ENCODE measurements around the gene ACAT1. TPM values are rescaled to one million over a fixed set of nuclear protein-coding genes. Genes with fewer than 3 reads are reported as not detected.

The ACAT1 gene
- 187 TPM for total RNA-seq

GRCh38 chr11:108121274-108122155 is at the start of gene ACAT1:
Gene ACAT1 (plus strand): TSS chr11:108121567. CDS start chr11:108121607, 40 bp downstream.
- H3K27me3 ChIP-seq = no peaks in the 10 kb centered on the region
- H3K36me3 ChIP-seq = no peaks in the 10 kb centered on the region
- TF ChIP-seq, protein P1, sequence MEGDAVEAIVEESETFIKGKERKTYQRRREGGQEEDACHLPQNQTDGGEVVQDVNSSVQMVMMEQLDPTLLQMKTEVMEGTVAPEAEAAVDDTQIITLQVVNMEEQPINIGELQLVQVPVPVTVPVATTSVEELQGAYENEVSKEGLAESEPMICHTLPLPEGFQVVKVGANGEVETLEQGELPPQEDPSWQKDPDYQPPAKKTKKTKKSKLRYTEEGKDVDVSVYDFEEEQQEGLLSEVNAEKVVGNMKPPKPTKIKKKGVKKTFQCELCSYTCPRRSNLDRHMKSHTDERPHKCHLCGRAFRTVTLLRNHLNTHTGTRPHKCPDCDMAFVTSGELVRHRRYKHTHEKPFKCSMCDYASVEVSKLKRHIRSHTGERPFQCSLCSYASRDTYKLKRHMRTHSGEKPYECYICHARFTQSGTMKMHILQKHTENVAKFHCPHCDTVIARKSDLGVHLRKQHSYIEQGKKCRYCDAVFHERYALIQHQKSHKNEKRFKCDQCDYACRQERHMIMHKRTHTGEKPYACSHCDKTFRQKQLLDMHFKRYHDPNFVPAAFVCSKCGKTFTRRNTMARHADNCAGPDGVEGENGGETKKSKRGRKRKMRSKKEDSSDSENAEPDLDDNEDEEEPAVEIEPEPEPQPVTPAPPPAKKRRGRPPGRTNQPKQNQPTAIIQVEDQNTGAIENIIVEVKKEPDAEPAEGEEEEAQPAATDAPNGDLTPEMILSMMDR (IDR thresholded peaks at IDR 0.05) = peak in 2 of 3 experiments; percentile 9 to 39
- no peaks in the 10 kb centered on the region for H3K9me3 ChIP-seq
- intact Hi-C loops (cut with DNase I) = loop anchor here (1.0 to 10.0 kb wide), 7 partner anchors 101 to 1971 kb away; partner anchors contain the start of genes C11orf65, CUL5, CWF19L2 and NPAT
- peak; percentile 96 to 99 for DNase-seq (ENCODE audit: low spot score in 2 of 2)
- H3K4me3 ChIP-seq = peak within 1 kb of the TSS; percentile 84 to 92
- H3K4me1 ChIP-seq = peaks cover 0 to 20% of the 10 kb centered on the region in 2 donors
- H3K27ac ChIP-seq = peak within 1 kb of the TSS; percentile 96 to 97

DNA sequence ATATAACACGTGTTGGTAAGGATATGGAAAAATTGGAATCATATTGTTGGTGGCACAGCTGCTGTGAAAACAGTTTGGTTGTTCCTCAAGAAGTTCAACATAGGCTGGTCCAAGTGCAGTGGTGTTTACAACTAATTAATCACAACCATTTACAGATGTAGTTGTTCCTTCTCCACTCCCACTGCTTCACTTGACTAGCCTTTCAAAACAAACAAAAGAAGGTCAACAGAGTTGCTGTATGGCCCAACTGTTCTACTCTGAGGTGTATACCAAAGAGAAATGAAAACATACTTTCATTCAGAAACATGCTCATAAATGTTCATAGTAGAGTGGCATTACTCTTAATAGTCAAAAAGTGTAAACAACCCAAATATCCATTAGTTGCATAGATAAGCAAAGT is 36.6 kb upstream of the ACAT1 start:
- Histone ChIP-seq H3K9me3 (no peaks in the 10 kb centered on the region), H3K36me3 (peaks cover 0 to 19% of the 10 kb centered on the region in 2 donors), H3K4me3 (no peak overlapping the region), H3K4me1 (no peaks in the 10 kb centered on the region), H3K27ac (no peak overlapping the region), H3K27me3 (no peaks in the 10 kb centered on the region)
- intact Hi-C loops (cut with DNase I) = no loop called here
- no peak for DNase-seq (ENCODE audit: low spot score in 2 of 2)
- TF ChIP-seq, protein P1 (IDR thresholded peaks at IDR 0.05) = no peak

DNA sequence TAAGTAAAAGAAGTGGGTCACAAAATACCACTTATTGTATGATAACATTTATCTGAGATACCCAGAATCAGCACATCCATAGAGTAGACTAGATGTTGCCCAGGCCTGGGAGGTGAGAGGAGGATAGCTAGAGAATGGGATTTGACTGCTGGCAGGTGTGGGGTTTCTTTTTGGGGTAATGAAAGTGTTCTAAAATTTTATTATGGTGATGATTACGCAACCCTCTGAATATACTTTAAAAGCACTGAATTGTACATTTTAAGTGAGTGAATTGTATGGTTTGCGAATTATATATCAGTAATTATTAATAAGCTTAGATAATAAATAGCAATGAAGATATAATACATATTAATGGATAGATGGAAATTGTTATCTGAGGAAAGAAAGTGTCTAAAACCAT is 35.7 kb upstream of the ACAT1 start:
- intact Hi-C loops (cut with DNase I) = no loop called here
- TF ChIP-seq, protein P1 (IDR thresholded peaks at IDR 0.05) = no peak
- Histone ChIP-seq H3K27ac (no peak overlapping the region), H3K36me3 (peaks cover 0 to 27% of the 10 kb centered on the region in 2 donors), H3K9me3 (no peaks in the 10 kb centered on the region), H3K4me3 (no peak overlapping the region), H3K27me3 (no peaks in the 10 kb centered on the region), H3K4me1 (no peaks in the 10 kb centered on the region)
- no peak for DNase-seq (ENCODE audit: low spot score in 2 of 2)

GRCh38 chr11:108092134-108092533 is 29.2 kb upstream of the ACAT1 start:
- TF ChIP-seq, protein P1 (IDR thresholded peaks at IDR 0.05) = no peak
- Histone ChIP-seq H3K4me1 (no peaks in the 10 kb centered on the region), H3K9me3 (no peaks in the 10 kb centered on the region), H3K27ac (no peak overlapping the region), H3K4me3 (no peak overlapping the region), H3K27me3 (no peaks in the 10 kb centered on the region), H3K36me3 (peaks cover 20 to 45% of the 10 kb centered on the region in 2 donors)
- intact Hi-C loops (cut with DNase I) = no loop called here
- DNase-seq (ENCODE audit: low spot score in 2 of 2) = no peak

GRCh38 chr11:108093128-108093904 is 28.1 kb upstream of the ACAT1 start:
- TF ChIP-seq, protein P1 (IDR thresholded peaks at IDR 0.05) = no peak
- Histone ChIP-seq H3K4me3 (no peak overlapping the region), H3K27ac (no peak overlapping the region), H3K36me3 (peaks cover 30 to 57% of the 10 kb centered on the region in 2 donors), H3K27me3 (no peaks in the 10 kb centered on the region), H3K4me1 (no peaks in the 10 kb centered on the region), H3K9me3 (no peaks in the 10 kb centered on the region)
- no peak for DNase-seq (ENCODE audit: low spot score in 2 of 2)
- intact Hi-C loops (cut with DNase I) = no loop called here
